ENCODE results near the gene GABRB1.

Gene GABRB1

DNA sequence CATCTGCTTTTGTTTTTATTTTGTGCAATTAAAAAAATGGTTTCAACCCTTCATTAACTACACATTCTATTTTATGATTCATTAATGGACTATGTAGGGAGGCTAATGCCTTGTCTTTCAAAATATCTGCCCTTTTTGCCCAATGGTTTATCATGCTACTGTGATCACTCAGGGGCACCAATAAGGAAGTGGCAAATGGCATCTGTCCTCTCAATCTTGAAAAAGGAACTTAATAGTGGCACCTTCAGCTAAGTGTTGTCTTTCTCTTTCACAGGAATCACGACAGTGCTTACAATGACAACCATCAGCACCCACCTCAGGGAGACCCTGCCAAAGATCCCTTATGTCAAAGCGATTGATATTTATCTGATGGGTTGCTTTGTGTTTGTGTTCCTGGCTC lies 375.0 kb downstream of the GABRB1 start:
- TF ChIP-seq, protein P1, sequence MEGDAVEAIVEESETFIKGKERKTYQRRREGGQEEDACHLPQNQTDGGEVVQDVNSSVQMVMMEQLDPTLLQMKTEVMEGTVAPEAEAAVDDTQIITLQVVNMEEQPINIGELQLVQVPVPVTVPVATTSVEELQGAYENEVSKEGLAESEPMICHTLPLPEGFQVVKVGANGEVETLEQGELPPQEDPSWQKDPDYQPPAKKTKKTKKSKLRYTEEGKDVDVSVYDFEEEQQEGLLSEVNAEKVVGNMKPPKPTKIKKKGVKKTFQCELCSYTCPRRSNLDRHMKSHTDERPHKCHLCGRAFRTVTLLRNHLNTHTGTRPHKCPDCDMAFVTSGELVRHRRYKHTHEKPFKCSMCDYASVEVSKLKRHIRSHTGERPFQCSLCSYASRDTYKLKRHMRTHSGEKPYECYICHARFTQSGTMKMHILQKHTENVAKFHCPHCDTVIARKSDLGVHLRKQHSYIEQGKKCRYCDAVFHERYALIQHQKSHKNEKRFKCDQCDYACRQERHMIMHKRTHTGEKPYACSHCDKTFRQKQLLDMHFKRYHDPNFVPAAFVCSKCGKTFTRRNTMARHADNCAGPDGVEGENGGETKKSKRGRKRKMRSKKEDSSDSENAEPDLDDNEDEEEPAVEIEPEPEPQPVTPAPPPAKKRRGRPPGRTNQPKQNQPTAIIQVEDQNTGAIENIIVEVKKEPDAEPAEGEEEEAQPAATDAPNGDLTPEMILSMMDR (IDR thresholded peaks at IDR 0.05), result no peak
- no peak overlapping the region for H3K4me3 ChIP-seq
- no peak for DNase-seq (ENCODE audit: low spot score)
- H3K27ac ChIP-seq, result no peak overlapping the region

DNA sequence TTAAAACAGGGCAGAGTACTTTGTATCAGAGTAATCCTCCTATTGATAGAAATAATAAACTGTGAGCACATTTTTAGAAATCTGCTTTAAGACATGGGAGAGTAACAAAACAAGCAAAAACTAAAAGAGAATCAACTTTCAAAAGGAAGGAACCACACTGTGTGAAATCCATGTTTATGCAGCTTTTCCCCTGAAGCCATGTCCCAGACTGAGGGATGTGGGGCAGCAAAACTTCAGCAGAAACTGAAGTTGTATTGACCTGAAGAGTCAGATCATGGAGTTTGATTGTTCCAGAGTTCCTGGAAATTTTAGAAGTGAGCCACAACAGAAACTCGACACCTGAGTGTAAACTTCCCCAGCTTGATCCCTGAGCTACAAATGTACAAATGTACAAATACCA lies 378.9 kb downstream of the GABRB1 start:
- no peak for DNase-seq (ENCODE audit: low spot score)
- Histone ChIP-seq H3K27ac (no peak overlapping the region), H3K4me3 (no peak overlapping the region)
- TF ChIP-seq, protein P1 (IDR thresholded peaks at IDR 0.05), result no peak

DNA sequence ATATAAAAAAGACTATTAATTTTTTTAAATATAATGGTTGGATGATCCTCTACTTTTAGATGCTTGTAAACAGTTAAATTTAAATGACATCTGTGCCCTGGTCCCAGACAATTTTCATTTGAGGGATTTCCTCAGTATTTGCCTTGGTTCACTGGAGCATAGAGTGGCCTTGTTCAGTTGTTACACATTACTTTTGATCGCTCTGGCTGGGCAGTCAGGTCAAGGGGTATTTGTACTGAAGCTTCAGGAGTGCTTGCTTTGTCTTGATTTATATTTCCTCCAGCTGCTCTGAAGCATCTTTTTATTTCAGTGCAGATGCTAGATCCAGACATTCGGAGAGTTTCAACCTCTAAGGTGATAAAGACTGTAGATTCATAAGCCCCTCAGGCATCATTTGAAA lies 382.2 kb downstream of the GABRB1 start:
- no peak for DNase-seq (ENCODE audit: low spot score)
- TF ChIP-seq, protein P1 (IDR thresholded peaks at IDR 0.05), result no peak
- Histone ChIP-seq H3K4me3 (no peak overlapping the region), H3K27ac (no peak overlapping the region)

GRCh38 chr4:47415719-47416118 lies 384.4 kb downstream of the GABRB1 start:
- TF ChIP-seq, protein P1 (IDR thresholded peaks at IDR 0.05), result no peak
- no peak for DNase-seq (ENCODE audit: low spot score)
- H3K4me3 ChIP-seq, result no peak overlapping the region

GRCh38 chr4:47418147-47418546 lies 386.8 kb downstream of the GABRB1 start:
- H3K27ac ChIP-seq, result no peak overlapping the region
- no peak overlapping the region for H3K4me3 ChIP-seq
- DNase-seq (ENCODE audit: low spot score), result no peak
- TF ChIP-seq, protein P1 (IDR thresholded peaks at IDR 0.05), result no peak

More at GRCh38 chr4:47415719-47416118, 384.4 kb downstream of the GABRB1 start:
- no peak overlapping the region for H3K27ac ChIP-seq

- H3K4me3 ChIP-seq, result no peak overlapping the region
- DNase-seq (ENCODE audit: low spot score), result no peak
- H3K27ac ChIP-seq, result no peak overlapping the region
- TF ChIP-seq, protein P1 (IDR thresholded peaks at IDR 0.05), result no peak
Measured at GRCh38 chr4:47419296-47419695, 387.9 kb downstream of the GABRB1 start.

GRCh38 chr4:47425628-47426027 lies 394.3 kb downstream of the GABRB1 start:
- DNase-seq (ENCODE audit: low spot score), result no peak
- Histone ChIP-seq H3K4me3 (no peak overlapping the region), H3K27ac (no peak overlapping the region)
- TF ChIP-seq, protein P1 (IDR thresholded peaks at IDR 0.05), result no peak

Data from coronary artery (tissue), 2 donors.